ENCODE measurements around the gene CCNY.
"Not testable (repeated sequence)": the region's sequence is repeated elsewhere in the genome, so short reads cannot be mapped to it uniquely, and the experiment has no call there.

The CCNY gene

DNA sequence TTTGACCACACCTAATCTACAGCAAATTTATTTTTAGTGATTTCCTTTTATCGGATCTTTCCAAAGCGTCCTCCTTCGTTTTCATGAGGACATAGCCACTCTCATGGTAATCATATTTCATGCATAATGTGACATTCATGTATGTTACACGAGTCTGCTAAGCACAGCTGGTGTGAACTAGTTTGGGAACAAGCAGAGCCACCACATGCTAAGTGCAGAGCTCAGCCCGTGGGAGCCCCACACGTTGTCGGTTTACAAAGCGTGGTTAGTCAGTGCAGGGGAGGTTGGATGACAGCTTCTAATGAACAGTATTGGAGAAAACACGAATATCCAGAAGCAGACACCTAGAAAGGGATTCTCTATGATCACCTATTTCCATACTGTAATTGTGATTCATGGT, 190.4 kb downstream of the CCNY start:
- DNase-seq (ENCODE audit: insufficient read length) (no peak), FAIRE-seq (no peak)
- no peak for TF ChIP-seq POLR2A (IDR thresholded peaks at IDR 0.05; ENCODE audit: low read depth, low read length)
- no peak for TF ChIP-seq POLR2AphosphoS5 (IDR thresholded peaks at IDR 0.05; ENCODE audit: low read depth, low read length)
- TF ChIP-seq TAF1 (IDR thresholded peaks at IDR 0.05; ENCODE audit: borderline replicate concordance, low read depth, low read length): no peak

DNA sequence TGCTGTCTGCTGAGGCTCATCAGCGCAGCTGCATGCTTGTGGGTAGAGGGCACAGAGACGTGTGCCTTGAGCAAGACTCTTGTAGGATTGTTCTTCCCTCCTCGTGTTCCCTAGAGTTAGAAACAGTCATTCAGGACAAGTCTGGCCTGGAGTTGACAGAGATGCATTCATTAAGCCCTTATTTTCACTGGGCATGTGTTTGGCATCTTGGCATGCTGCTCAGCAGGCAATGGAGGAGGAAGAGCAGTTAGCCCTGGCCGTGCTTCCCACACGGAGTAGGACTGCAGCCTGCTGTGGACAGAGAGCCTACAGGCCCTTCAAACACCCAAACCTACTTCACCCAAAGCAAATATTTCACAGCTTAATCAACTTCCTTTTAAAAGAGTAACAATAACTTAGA, 195.8 kb downstream of the CCNY start:
- DNase-seq (ENCODE audit: insufficient read length): no peak
- no peak for FAIRE-seq
- TF ChIP-seq TAF1 (IDR thresholded peaks at IDR 0.05; ENCODE audit: borderline replicate concordance, low read depth, low read length) (no peak), POLR2A (IDR thresholded peaks at IDR 0.05; ENCODE audit: low read depth, low read length) (no peak), POLR2AphosphoS5 (IDR thresholded peaks at IDR 0.05; ENCODE audit: low read depth, low read length) (no peak)

GRCh38 chr10:35533565-35533964, 197.3 kb downstream of the CCNY start:
- FAIRE-seq: no peak
- no peak for DNase-seq (ENCODE audit: insufficient read length)
- no peak for TF ChIP-seq POLR2A (IDR thresholded peaks at IDR 0.05; ENCODE audit: low read depth, low read length)
- TF ChIP-seq TAF1 (IDR thresholded peaks at IDR 0.05; ENCODE audit: borderline replicate concordance, low read depth, low read length): no peak
- TF ChIP-seq POLR2AphosphoS5 (IDR thresholded peaks at IDR 0.05; ENCODE audit: low read depth, low read length): no peak

DNA sequence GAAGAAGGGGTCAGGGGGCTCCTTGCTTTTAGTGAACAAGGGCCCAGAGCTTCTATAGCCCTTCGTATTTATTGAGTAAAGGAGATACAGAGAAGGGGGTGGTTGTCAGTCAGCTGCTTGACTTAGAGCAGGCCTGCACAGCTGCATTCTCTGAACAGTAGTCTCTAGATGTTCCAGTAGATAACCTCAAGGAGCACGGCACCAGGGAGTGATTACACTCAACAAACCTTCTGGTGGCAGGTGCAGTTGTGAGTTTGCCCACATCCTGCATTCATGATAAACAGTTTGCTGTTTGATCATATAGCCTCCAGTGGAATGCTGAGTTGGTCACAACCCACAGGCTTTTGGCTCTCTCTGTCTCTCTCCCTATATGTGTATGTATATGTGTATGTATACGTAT, 198.8 kb downstream of the CCNY start:
- DNase-seq (ENCODE audit: insufficient read length): no peak
- TF ChIP-seq POLR2AphosphoS5 (IDR thresholded peaks at IDR 0.05; ENCODE audit: low read depth, low read length) (no peak), TAF1 (IDR thresholded peaks at IDR 0.05; ENCODE audit: borderline replicate concordance, low read depth, low read length) (no peak), POLR2A (IDR thresholded peaks at IDR 0.05; ENCODE audit: low read depth, low read length) (no peak)
- FAIRE-seq: no peak

GRCh38 chr10:35536789-35537188, 200.5 kb downstream of the CCNY start:
- TF ChIP-seq TAF1 (IDR thresholded peaks at IDR 0.05; ENCODE audit: borderline replicate concordance, low read depth, low read length) (no peak), POLR2AphosphoS5 (IDR thresholded peaks at IDR 0.05; ENCODE audit: low read depth, low read length) (no peak), POLR2A (IDR thresholded peaks at IDR 0.05; ENCODE audit: low read depth, low read length) (no peak)
- FAIRE-seq (no peak), DNase-seq (ENCODE audit: insufficient read length) (no peak)

DNA sequence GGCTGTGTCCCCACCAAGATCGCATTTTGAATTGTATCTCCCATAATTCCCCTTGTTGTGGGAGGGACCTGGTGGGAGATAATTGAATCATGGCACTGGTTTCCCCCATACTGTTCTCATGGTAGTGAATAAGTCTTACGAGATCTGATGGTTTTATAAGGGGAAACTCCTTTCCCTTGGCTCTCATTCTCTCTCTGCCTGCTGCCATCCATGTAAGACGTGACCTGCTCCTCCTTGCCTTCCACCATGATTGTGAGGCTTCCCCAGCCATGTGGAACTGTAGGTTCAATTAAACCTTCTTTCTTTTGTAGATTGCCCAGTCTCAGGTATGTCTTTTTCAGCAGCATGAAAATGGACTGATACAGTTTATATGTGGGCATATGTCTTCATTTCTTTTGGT, 201.6 kb downstream of the CCNY start:
- peak; percentile 58 for FAIRE-seq
- not testable (repeated sequence) for DNase-seq (ENCODE audit: insufficient read length)

DNA sequence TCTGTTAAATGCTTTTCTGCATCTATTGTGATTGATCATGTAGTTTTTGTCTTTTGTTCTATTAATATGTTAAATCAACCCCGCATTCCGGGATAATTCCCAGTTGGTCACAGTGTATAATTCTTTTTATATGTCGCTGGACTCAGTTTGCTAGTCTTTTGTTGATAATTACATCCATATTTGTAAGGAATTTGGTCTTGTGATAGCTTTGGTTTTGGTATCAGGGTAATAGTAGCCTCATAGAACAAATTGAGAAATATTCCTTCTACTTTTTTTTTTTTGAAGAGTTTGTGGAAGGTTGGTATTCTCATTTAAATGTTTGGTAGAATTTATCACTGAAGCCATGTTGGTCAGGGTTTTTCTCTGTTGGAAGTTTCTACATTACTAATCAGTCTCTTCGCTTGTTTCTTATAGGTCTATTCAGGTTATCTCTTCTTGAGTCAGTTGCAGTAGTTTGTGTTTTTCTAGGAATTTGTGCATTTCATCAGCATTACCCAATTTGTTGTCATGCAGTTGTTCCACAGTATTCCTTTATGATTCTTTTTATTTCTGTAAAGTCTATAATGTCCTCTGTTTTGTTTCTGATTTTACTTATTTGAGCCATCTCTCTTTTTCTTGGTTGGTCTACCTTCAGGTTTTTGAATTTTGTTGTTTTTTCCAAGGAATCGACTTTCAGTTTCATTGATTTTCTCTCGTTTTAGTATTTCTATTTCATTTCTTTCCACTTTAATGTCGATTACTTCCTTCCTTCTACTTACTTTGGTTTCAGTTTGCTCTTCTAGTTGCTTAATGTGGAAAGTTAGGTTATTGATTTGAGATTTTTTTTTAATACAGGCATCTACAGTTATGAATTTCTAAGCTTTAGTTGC, 204.2 kb downstream of the CCNY start:
- FAIRE-seq (no peak), DNase-seq (ENCODE audit: insufficient read length) (no peak)
- TF ChIP-seq TAF1 (IDR thresholded peaks at IDR 0.05; ENCODE audit: borderline replicate concordance, low read depth, low read length) (no peak), POLR2AphosphoS5 (IDR thresholded peaks at IDR 0.05; ENCODE audit: low read depth, low read length) (no peak), POLR2A (IDR thresholded peaks at IDR 0.05; ENCODE audit: low read depth, low read length) (no peak)

DNA sequence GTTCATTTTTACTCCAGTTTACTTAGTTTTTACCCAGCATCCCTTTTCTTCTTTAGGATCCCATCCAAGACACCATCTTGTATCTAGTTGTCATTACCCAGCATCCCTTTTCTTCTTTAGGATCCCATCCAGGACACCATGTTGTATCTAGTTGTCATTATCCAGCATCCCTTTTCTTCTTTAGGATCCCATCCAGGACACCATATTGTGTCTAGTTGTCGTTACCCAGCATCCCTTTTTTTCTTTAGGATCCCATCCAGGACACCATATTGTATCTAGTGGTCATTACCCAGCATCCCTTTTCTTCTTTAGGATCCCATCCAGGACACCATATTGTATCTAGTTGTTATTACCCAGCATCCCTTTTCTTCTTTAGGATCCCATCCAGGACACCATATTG, 205.4 kb downstream of the CCNY start:
- TF ChIP-seq POLR2A (IDR thresholded peaks at IDR 0.05; ENCODE audit: low read depth, low read length) (no peak), POLR2AphosphoS5 (IDR thresholded peaks at IDR 0.05; ENCODE audit: low read depth, low read length) (no peak), TAF1 (IDR thresholded peaks at IDR 0.05; ENCODE audit: borderline replicate concordance, low read depth, low read length) (no peak)
- DNase-seq (ENCODE audit: insufficient read length) (no peak), FAIRE-seq (no peak)

- TF ChIP-seq POLR2AphosphoS5 (IDR thresholded peaks at IDR 0.05; ENCODE audit: low read depth, low read length) (no peak), POLR2A (IDR thresholded peaks at IDR 0.05; ENCODE audit: low read depth, low read length) (no peak), TAF1 (IDR thresholded peaks at IDR 0.05; ENCODE audit: borderline replicate concordance, low read depth, low read length) (no peak)
- FAIRE-seq: no peak
- no peak for DNase-seq (ENCODE audit: insufficient read length)
Observed at GRCh38 chr10:35542303-35542702, 206.0 kb downstream of the CCNY start.

DNA sequence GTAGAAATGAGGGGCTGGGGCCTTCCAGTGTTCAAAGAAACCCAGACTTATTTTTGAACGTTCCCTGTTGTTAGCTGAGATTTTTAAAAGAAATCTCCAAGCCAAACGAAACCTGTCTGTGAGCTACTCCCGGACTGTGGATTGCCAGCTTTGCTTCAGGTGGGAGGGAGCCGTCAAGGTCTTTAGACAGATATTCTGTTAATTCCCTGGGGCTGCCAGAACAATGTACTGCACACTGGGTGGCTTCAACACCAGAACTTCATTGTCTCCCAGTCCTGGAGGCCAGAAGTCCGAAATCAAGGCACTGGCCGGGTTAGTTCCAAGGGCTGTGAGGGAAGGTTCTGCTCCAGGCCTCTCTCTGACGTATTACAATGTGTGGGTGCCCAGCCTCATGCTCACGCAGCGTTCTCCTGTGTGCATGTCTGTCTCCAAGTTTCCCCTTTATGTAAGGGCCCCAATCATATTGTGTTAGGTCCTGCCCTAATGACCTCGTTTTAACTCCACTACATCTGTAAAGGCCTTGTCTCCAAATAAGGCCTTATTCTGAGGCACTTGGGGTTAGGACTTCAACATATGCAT, 208.9 kb downstream of the CCNY start:
- DNase-seq (ENCODE audit: insufficient read length) (no peak), FAIRE-seq (no peak)
- TF ChIP-seq POLR2AphosphoS5 (IDR thresholded peaks at IDR 0.05; ENCODE audit: low read depth, low read length) (no peak), TAF1 (IDR thresholded peaks at IDR 0.05; ENCODE audit: borderline replicate concordance, low read depth, low read length) (no peak), POLR2A (IDR thresholded peaks at IDR 0.05; ENCODE audit: low read depth, low read length) (no peak)

- no peak for TF ChIP-seq TAF1 (IDR thresholded peaks at IDR 0.05; ENCODE audit: borderline replicate concordance, low read depth, low read length)
- DNase-seq (ENCODE audit: insufficient read length): no peak
- FAIRE-seq: no peak
Observed at GRCh38 chr10:35545878-35546590, 209.7 kb downstream of the CCNY start.

GRCh38 chr10:35546824-35547225, 210.5 kb downstream of the CCNY start:
- FAIRE-seq (no peak), DNase-seq (ENCODE audit: insufficient read length) (no peak)
- no peak for TF ChIP-seq POLR2AphosphoS5 (IDR thresholded peaks at IDR 0.05; ENCODE audit: low read depth, low read length)
- TF ChIP-seq POLR2A (IDR thresholded peaks at IDR 0.05; ENCODE audit: low read depth, low read length): no peak
- no peak for TF ChIP-seq TAF1 (IDR thresholded peaks at IDR 0.05; ENCODE audit: borderline replicate concordance, low read depth, low read length)
